H9 (cell line): ENCODE data around the gene UBE2D2. TPM values are rescaled to one million over a fixed set of nuclear protein-coding genes. Genes with fewer than 3 reads are reported as not detected.

Experiments
- DNase-seq: peaks from one replicate; pipeline ENCODE4 v3.0.0-alpha.2; 2017
- H2AFZ ChIP-seq: one replicate; pipeline ENCODE4 v1.6.1; 2013; ENCODE audit warnings: mild to moderate bottlenecking, low read length, control low read depth, moderate library complexity
- H2AK5ac ChIP-seq: 2 replicates; pipeline ENCODE4 v1.6.1; 2013; ENCODE audit warnings: low read length, control low read depth, mixed read lengths; ENCODE audit not compliant: insufficient read length
- H2BK120ac ChIP-seq: one replicate; pipeline ENCODE4 v1.6.1; 2013; ENCODE audit warnings: low read depth, mild to moderate bottlenecking, low read length, control low read depth, inconsistent platforms; ENCODE audit not compliant: poor library complexity, severe bottlenecking
- H2BK12ac ChIP-seq: 2 replicates; pipeline ENCODE4 v1.6.1; 2013; ENCODE audit warnings: low read length, control low read depth, mixed read lengths, low read depth; ENCODE audit not compliant: insufficient read length
- H2BK15ac ChIP-seq: 2 replicates; pipeline ENCODE4 v1.6.1; 2013; ENCODE audit warnings: low read depth, low read length, control low read depth
- H2BK20ac ChIP-seq: one replicate; pipeline ENCODE4 v1.6.1; 2013; ENCODE audit warnings: low read depth, mild to moderate bottlenecking, low read length, control low read depth, inconsistent platforms; ENCODE audit not compliant: poor library complexity, severe bottlenecking
- H2BK5ac ChIP-seq: 2 replicates; pipeline ENCODE4 v1.6.1; 2013; ENCODE audit warnings: low read length, control low read depth, mixed read lengths; ENCODE audit not compliant: insufficient read length
- H3K14ac ChIP-seq: 2 replicates; pipeline ENCODE4 v1.6.1; 2013; ENCODE audit warnings: low read length, control low read depth; ENCODE audit not compliant: insufficient read depth
- H3K18ac ChIP-seq: 2 replicates; pipeline ENCODE4 v1.6.1; 2013; ENCODE audit warnings: low read depth, mild to moderate bottlenecking, mixed read lengths, low read length, control low read depth; ENCODE audit not compliant: insufficient read length
- H3K23ac ChIP-seq: 2 replicates; pipeline ENCODE4 v1.6.1; 2013; ENCODE audit warnings: low read length, control low read depth, mixed read lengths, low read depth; ENCODE audit not compliant: insufficient read length
- H3K23me2 ChIP-seq: 2 replicates; pipeline ENCODE4 v1.6.1; 2013; ENCODE audit warnings: low read depth, mild to moderate bottlenecking, mixed read lengths, low read length, control low read depth; ENCODE audit not compliant: insufficient read length, poor library complexity, severe bottlenecking
- H3K27ac ChIP-seq: 2 replicates; pipeline ENCODE4 v1.5.1; 2013; ENCODE audit warnings: low read length, control low read depth, mixed read lengths, low read depth; ENCODE audit not compliant: insufficient read length
- H3K27me3 ChIP-seq: 2 replicates; pipeline ENCODE4 v1.6.1; 2013; ENCODE audit warnings: low read length, control low read depth, inconsistent platforms; ENCODE audit not compliant: insufficient read depth
- H3K4ac ChIP-seq: 2 replicates; pipeline ENCODE4 v1.6.1; 2013; ENCODE audit warnings: low read depth, mild to moderate bottlenecking, control low read depth, inconsistent platforms, low read length, moderate library complexity
- H3K4me1 ChIP-seq: 2 replicates; pipeline ENCODE4 v1.6.1; 2013; ENCODE audit warnings: low read length, control low read depth, inconsistent platforms; ENCODE audit not compliant: insufficient read depth
- H3K4me2 ChIP-seq: 2 replicates; pipeline ENCODE4 v1.6.1; 2013; ENCODE audit warnings: low read length, control low read depth, mixed read lengths; ENCODE audit not compliant: insufficient read length, insufficient read depth
- H3K56ac ChIP-seq: 2 replicates; pipeline ENCODE4 v1.6.1; 2013; ENCODE audit warnings: low read depth, mild to moderate bottlenecking, mixed read lengths, low read length, control low read depth; ENCODE audit not compliant: insufficient read length
- H3K79me1 ChIP-seq: 2 replicates; pipeline ENCODE4 v1.6.1; 2013; ENCODE audit warnings: low read depth, mild to moderate bottlenecking, moderate library complexity, low read length, control low read depth, inconsistent platforms; ENCODE audit not compliant: insufficient read depth, poor library complexity, severe bottlenecking
- H3K79me2 ChIP-seq: 2 replicates; pipeline ENCODE4 v1.6.1; 2013; ENCODE audit warnings: low read length, control low read depth, inconsistent platforms; ENCODE audit not compliant: insufficient read depth
- H3K9ac ChIP-seq: 2 replicates; pipeline ENCODE4 v1.6.1; 2013; ENCODE audit warnings: low read length, control low read depth, mixed read lengths; ENCODE audit not compliant: insufficient read length; ENCODE audit errors: extremely low read depth
- H3K9me3 ChIP-seq: one replicate; pipeline ENCODE4 v1.6.1; 2013; ENCODE audit warnings: low read depth, low read length, inconsistent platforms; ENCODE audit not compliant: control insufficient read depth
- H3T11ph ChIP-seq: one replicate; pipeline ENCODE4 v1.6.1; 2013; ENCODE audit warnings: mild to moderate bottlenecking, low read length, control low read depth, inconsistent platforms
- H4K20me1 ChIP-seq: one replicate; pipeline ENCODE4 v1.6.1; 2013; ENCODE audit not compliant: control insufficient read depth, insufficient read length, insufficient read depth
- H4K5ac ChIP-seq: 2 replicates; pipeline ENCODE4 v1.6.1; 2013; ENCODE audit warnings: low read depth, mild to moderate bottlenecking, mixed read lengths, low read length, control low read depth; ENCODE audit not compliant: insufficient read length
- H4K8ac ChIP-seq: replicated peaks from 2 replicates; pipeline ENCODE4 v1.6.1; 2013; ENCODE audit warnings: low read length, control low read depth, mixed read lengths, low read depth; ENCODE audit not compliant: insufficient read length
- H4K91ac ChIP-seq: 2 replicates; pipeline ENCODE4 v1.6.1; 2013; ENCODE audit warnings: low read depth, mild to moderate bottlenecking, moderate library complexity, mixed read lengths, low read length, control low read depth; ENCODE audit not compliant: insufficient read length
- H3K27ac Mint-ChIP-seq, 3 experiments: 2 replicates in 2 of 3; 3 replicates in 1 of 3; pipeline ENCODE4 v1.8.0; 2020 to 2021; ENCODE audit warnings: mixed read lengths in 3 of 3, mild to moderate bottlenecking in 1 of 3, moderate library complexity in 1 of 3
- H3K27me3 Mint-ChIP-seq: 2 replicates; pipeline ENCODE4 v1.8.0; 2021; ENCODE audit warnings: low read depth, mild to moderate bottlenecking, moderate library complexity, mixed read lengths
- H3K36me3 Mint-ChIP-seq, 3 experiments: 2 replicates in 2 of 3; 3 replicates in 1 of 3; pipeline ENCODE4 v1.8.0; 2020 to 2021; ENCODE audit warnings: low read depth in 3 of 3, mixed read lengths in 3 of 3; ENCODE audit not compliant: insufficient read depth in 1 of 3
- H3K4me1 Mint-ChIP-seq, 2 experiments: 2 replicates each; pipeline ENCODE4 v1.8.0; 2020; ENCODE audit warnings: mixed read lengths in 2 of 2
- H3K4me3 Mint-ChIP-seq, 2 experiments: 2 replicates in 1 of 2; 3 replicates in 1 of 2; pipeline ENCODE4 v1.8.0; 2020 to 2021; ENCODE audit warnings: mild to moderate bottlenecking in 2 of 2, mixed read lengths in 2 of 2, moderate library complexity in 1 of 2
- H3K9me3 Mint-ChIP-seq, 2 experiments: 2 replicates in 1 of 2; 3 replicates in 1 of 2; pipeline ENCODE4 v1.8.0; 2020; ENCODE audit warnings: mild to moderate bottlenecking in 2 of 2, mixed read lengths in 2 of 2, moderate library complexity in 1 of 2
- WGBS: extraction: QIAGEN DNeasy Blood & Tissue Kit; methylation state at CpG from one replicate; pipeline ENCODE4 v1.1.7; 2013; ENCODE audit warnings: missing lambda C conversion rate, low lambda C conversion rate, mixed read lengths; ENCODE audit not compliant: insufficient read length; ENCODE audit errors: extremely low coverage; 5-methylcytosine and 5-hydroxymethylcytosine counted together
- total RNA-seq: library from RNA; stranded (reverse); gene quantifications from 2 replicates; pipeline ENCODE4 v1.2.1, GENCODE V29; 2021
- TF ChIP-seq, protein P1 (sequence below): fragments of 200-600 bp; sonication (generic); conservative IDR thresholded peaks from 3 replicates; pipeline ENCODE4 v1.8.0; 2021; ENCODE audit warnings: antibody characterized with exemption, mild to moderate bottlenecking

UBE2D2 gene
- total RNA-seq, 1 experiment from 2014 or later = 236 TPM

DNA sequence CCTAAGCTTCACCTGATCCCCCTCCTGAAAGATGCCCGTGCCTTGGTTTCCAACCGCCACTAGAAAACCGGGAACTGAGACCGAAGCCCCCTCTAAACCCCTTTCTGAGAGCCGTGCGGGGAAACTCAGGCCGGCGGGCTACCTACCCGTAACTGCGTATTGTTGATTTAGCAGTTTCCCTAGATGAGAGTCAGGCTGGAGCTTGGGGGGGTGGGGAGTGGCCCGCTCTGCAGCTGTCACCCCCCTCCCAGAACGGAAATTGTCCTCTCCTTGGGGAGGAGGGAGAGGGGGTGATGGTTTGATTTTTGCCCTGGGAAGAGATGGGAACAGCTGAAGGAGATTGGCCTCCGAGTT lies 89.5 kb downstream of the UBE2D2 start:
- peaks cover 11% of the 10 kb centered on the region; the same call in 1 of the 2 replicates for H3K27me3 ChIP-seq
- no peak overlapping the region for H3K14ac ChIP-seq
- no peak overlapping the region for H4K5ac ChIP-seq
- no peak overlapping the region for H2AK5ac ChIP-seq
- Mint-ChIP-seq H3K4me3 (peak overlapping the region; percentile 97 to 99), H3K36me3 (peaks cover 0 to 12% (median 0%) of the 10 kb centered on the region in 3 experiments; a peak in 2 of 7 replicates), H3K27ac (peak overlapping the region in 1 of 3 experiments; percentile 74; a peak in 3 of 7 replicates), H3K9me3 (peaks cover 0 to 4% of the 10 kb centered on the region in 2 experiments; a peak in 2 of 5 replicates), H3K27me3 (peaks cover 22% of the 10 kb centered on the region), H3K4me1 (peaks cover 59 to 62% of the 10 kb centered on the region in 2 experiments)
- H2BK5ac ChIP-seq = no peak overlapping the region
- no peak overlapping the region for H3K56ac ChIP-seq
- H3K23ac ChIP-seq = no peak overlapping the region
- no peak overlapping the region for H3T11ph ChIP-seq
- no peak overlapping the region for H3K27ac ChIP-seq
- no peak overlapping the region for H4K8ac ChIP-seq
- no peak overlapping the region for H2BK15ac ChIP-seq
- H3K23me2 ChIP-seq = peaks cover 25% of the 10 kb centered on the region
- H3K4me2 ChIP-seq = peak overlapping the region; percentile 81
- H2AFZ ChIP-seq = no peak overlapping the region
- H3K4me1 ChIP-seq = peaks cover 32% of the 10 kb centered on the region
- DNase-seq = no peak
- WGBS = no CpG with 5 or more reads among the region's 13 CpGs
- TF ChIP-seq, protein P1, sequence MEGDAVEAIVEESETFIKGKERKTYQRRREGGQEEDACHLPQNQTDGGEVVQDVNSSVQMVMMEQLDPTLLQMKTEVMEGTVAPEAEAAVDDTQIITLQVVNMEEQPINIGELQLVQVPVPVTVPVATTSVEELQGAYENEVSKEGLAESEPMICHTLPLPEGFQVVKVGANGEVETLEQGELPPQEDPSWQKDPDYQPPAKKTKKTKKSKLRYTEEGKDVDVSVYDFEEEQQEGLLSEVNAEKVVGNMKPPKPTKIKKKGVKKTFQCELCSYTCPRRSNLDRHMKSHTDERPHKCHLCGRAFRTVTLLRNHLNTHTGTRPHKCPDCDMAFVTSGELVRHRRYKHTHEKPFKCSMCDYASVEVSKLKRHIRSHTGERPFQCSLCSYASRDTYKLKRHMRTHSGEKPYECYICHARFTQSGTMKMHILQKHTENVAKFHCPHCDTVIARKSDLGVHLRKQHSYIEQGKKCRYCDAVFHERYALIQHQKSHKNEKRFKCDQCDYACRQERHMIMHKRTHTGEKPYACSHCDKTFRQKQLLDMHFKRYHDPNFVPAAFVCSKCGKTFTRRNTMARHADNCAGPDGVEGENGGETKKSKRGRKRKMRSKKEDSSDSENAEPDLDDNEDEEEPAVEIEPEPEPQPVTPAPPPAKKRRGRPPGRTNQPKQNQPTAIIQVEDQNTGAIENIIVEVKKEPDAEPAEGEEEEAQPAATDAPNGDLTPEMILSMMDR = no peak
- no peak overlapping the region for H2BK20ac ChIP-seq
- no peak overlapping the region for H2BK12ac ChIP-seq
- H3K18ac ChIP-seq = peak overlapping the region; percentile 21
- peak overlapping the region; percentile 36 for H3K9ac ChIP-seq
- peaks cover 34% of the 10 kb centered on the region; the same call in 1 of the 2 replicates for H3K79me2 ChIP-seq
- no peak overlapping the region for H2BK120ac ChIP-seq
- H3K79me1 ChIP-seq = peaks cover 11% of the 10 kb centered on the region
- no peaks in the 10 kb centered on the region for H3K9me3 ChIP-seq
- H4K20me1 ChIP-seq = peaks cover 5% of the 10 kb centered on the region
- H3K4ac ChIP-seq = no peak overlapping the region
- no peak overlapping the region for H4K91ac ChIP-seq
